ENCODE measurements around the gene PLEKHA1.

DNA sequence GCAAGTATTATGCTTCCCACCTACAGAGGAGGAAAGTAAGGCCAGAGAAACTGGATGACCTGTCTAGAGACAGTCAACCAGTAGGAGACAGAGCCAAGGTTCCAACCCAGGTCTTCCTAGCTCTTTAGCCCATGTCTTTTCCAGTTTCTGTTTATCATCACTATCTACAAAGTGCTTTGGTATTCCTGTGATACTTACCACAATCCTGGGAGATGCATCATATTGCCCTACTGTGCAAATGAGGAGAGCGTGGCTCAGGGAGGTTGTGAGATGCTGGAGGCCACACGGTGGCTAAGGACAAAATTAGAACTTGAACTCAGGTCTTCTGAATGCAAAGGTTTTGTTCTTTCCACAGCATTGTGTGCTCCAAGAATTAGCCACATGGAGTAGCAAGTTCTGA, 11.2 kb upstream of the PLEKHA1 start:
- TF ChIP-seq, protein P1, sequence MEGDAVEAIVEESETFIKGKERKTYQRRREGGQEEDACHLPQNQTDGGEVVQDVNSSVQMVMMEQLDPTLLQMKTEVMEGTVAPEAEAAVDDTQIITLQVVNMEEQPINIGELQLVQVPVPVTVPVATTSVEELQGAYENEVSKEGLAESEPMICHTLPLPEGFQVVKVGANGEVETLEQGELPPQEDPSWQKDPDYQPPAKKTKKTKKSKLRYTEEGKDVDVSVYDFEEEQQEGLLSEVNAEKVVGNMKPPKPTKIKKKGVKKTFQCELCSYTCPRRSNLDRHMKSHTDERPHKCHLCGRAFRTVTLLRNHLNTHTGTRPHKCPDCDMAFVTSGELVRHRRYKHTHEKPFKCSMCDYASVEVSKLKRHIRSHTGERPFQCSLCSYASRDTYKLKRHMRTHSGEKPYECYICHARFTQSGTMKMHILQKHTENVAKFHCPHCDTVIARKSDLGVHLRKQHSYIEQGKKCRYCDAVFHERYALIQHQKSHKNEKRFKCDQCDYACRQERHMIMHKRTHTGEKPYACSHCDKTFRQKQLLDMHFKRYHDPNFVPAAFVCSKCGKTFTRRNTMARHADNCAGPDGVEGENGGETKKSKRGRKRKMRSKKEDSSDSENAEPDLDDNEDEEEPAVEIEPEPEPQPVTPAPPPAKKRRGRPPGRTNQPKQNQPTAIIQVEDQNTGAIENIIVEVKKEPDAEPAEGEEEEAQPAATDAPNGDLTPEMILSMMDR (IDR thresholded peaks at IDR 0.05 in 2 of 3, conservative IDR thresholded peaks at IDR 0.05 in 1 of 3; ENCODE audit: borderline replicate concordance in 1 of 3, insufficient read depth in 1 of 3, low read depth in 2 of 3, low read length in 2 of 3), result no peak
- TF ChIP-seq JUND (IDR thresholded peaks at IDR 0.05) (no peak), EZH2 (IDR thresholded peaks at IDR 0.05) (no peak), YY1 (IDR thresholded peaks at IDR 0.05; ENCODE audit: extremely low read depth, insufficient replicate concordance, low read depth, low read length) (no peak), ZNF274 (IDR thresholded peaks at IDR 0.05; ENCODE audit: low read depth, low read length) (no peak)
